ENCODE data around the gene SLC9A3.
"Not testable (repeated sequence)": the region's sequence is repeated elsewhere in the genome, so short reads cannot be mapped to it uniquely, and the experiment has no call there.

Gene SLC9A3

DNA sequence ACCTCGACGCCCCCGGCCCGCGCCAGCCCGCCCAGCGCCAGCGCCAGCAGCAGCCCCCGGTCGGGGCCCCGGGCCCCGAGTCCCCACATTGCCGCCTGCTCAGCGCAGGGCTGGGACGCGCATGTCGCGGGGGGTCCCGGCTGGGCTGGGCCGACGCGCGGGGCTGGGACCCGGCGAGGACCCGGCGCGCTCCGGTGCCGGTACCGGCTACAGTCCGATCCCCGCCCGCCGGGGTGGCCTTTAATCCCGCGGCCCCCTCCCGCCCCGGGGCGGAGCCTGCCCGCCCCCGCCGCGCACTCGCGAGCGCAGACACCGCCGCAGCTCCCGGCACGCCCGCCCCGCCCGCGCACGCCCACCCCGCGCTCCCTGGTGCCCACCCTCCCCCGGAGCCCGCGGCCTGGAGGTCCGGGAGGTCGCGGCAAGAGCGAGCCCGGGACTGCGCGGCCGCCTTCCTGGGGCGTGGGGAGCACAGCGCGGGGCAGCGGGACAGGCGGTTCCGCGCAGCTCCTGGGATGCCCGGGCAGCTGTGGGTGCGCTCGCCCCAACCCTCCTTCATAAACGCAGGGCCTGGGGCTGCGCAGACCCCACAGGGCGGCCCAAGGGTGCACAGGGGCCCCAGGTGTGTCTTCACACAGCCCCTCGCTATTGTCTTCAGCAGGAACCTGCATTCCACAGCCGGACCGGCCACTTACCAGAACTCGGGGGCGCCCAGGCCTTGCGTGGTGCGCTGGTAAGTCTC is at the start of gene SLC9A3:
Gene SLC9A3 (minus strand): TSS at position 216 of the 739 bp plus-strand sequence.
- no peak for DNase-seq (ENCODE audit: low read depth)

DNA sequence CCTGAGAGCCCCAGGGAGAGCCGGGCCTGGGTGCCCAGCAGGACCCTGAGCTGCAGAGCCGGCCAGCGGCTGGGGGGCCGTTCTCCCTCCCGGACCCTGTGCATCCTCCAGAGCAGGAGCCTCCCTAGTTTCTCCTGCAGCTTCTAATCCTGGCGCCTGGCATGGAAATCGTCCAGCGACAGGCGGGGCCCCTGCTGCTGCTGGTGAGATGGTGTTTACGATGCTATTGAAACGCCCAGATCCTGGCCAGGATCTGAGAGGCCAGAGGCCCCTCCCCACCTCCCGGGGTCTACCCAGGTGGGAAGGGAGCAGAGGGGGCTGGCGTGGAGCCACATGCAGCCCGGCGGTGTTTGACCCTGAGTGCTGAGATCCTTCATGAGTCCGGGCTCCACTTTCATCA is 49.7 kb upstream of the SLC9A3 start:
- DNase-seq (ENCODE audit: low read depth) = no peak

DNA sequence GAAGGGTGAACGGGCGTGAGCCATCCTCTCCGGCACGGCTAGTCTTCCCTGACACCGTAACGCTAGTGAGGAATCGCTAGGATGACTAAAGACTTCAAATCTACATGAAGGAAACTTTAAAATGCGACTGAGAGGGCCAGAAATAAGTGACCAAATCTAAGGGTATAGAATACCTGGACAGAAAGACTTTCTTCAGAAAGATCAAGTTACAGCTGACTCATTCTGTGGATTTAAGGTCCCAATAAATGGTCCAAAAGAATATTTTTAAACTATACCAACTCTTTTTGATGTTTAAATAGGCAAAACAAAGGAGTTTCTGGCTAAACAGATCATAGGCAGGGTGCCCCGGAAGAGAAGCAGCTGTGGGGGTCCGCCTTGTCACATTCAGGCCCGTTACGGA is 49.0 kb upstream of the SLC9A3 start:
- no peak for DNase-seq (ENCODE audit: low read depth)

DNA sequence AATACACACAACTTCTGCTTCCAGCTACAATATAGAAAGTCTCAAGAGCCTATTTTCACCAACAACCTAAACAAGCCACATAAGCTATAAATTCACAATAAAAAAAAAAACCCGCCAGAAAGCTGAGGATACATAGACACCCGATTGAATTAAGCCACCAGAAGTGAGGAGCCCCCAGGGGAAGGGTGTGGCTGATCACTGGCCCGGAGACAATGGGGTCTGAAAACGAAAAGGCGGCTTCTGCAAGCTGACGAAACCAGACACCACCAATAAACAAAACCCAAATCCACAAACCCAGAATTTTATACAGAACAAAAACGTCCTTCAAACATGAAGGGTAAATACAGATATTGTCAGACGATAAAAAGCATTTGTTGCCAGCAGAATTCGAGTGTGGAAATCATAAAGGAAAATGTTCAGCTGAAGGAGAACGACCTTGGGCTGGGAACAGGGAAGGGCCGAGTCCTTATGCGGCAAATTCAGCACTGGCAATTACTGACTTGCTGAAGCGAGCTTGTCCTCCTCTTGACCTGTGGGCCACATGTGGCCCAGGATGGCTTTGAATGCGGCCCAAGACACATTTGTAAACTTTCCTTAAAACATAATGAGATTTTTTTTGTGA is 48.3 kb upstream of the SLC9A3 start:
- no peak for DNase-seq (ENCODE audit: low read depth)

DNA sequence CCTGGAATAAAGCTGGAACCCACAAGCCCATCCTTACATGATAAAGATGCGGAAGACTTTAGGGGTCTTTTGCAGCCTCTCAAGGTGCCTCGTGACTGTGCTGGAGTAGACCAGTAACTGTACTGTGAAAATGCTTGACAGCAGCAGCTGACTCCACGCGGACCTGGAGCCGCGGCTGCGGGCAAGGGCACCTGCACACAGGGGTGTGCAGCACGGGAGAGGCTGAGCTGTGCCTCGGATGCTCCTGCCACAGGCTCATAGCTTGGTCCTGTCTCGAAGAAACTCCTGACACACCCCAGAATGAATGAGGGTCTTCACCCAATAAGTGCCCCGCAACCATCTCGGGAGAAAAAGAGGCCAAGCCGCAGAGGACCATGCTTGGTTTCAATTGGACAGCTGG is 47.5 kb upstream of the SLC9A3 start:
- DNase-seq (ENCODE audit: low read depth) = no peak

DNA sequence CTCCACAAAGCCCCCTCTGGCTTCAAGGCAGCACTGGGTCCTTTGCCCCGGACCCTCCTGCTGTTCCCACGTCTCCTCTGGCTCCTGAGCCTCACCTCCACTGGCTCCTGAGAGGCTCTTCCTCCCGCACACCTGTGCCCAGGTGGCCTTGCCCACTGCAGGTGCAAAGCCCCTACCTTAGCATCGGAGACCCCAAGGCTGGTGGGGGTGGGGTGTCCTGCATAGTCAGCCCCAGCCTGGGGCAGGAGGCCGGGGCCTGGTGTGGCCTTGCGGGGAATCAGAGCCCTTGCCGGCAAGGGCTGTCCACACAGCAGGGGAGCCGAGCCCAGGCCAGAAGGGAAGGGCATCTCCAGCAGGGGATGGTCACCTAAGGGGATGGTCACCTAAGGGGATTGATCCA is 46.6 kb upstream of the SLC9A3 start:
- no peak for DNase-seq (ENCODE audit: low read depth)

DNA sequence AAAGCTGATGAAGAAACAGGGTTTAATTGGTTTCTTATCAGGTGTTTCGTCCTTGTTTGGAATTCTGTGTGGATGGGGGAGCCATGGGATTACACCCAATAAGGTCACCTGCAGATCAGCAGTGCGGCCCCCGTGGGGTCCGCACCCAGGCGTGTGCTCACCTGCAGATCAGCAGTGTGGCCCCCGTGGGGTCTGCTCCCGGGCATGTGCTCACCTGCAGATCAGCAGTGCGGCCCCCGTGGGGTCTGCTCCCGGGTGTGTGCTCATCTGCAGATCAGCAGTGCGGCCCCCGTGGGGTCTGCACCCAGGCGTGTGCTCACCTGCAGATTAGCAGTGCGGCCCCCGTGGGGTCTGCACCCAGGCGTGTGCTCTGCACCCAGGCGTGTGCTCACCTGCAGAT is 46.2 kb upstream of the SLC9A3 start:
- DNase-seq (ENCODE audit: low read depth) = no peak

DNA sequence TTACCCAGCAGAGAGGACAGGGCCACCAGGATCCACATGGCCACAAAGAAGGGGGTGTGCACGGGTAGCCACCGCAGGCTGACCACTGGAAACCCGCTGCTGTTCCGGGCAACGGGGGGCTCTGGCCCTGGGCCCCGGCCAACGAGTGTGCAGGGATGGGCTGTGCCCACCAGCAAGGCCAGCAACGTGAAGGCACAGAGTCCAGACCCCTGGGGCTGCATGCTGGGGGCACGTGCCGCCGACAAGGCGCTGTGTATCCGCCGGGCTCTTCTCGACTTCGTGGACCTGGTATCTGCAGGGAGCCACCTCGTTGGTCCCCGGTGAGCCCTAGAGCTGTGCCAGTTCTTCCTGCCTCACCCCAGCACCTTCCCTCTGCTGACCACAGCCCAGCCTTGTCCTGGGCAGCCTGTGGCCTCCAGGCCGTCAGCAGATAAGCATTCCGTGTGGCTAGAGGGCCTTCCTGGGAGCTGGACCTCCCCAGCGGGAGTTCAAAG is 45.7 kb upstream of the SLC9A3 start:
- no peak for DNase-seq (ENCODE audit: low read depth)

DNA sequence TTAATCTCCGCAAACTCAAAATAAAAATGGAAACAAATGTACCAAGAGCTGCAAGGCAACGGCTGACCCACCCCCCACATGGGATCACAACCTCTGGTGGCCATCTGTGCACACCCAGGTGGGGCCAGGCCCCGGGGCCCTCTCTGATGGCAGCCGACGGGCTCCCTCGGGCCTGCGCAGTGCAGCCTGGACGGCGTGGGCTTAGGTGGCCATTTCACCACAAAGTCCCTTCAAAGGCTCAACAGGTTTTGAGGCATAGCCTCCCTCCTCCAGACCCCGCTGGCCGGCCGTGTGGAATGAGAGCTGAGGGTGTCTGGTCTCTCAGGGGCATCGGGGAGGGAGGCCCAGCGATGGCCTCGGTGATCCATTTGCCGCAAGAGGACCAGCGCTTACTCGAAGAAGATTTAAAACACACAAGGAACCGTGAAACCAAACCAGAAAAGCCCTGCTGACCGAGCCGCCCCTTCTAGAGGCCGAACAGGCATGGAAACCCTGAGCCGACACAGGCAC is 45.2 kb upstream of the SLC9A3 start:
- no peak for DNase-seq (ENCODE audit: low read depth)

DNA sequence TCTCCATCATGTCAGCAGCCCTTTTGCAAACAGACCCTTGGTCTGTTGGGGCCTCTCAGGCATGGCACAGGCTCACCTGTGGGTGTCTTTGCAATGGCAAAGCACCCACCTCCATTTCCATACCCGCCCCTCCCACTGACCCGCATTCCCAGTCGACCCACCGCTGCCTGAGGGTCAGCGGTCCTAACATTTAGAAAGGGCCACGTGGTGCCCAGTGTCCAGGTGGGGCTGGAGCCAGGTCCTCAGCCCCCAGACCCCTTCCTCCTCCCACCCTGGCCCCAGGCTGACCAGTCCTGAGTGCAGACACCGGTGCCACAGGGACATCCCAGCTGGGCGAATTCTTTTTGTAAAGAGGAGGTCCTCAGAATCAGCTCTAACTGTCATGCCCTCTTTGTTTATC is 44.6 kb upstream of the SLC9A3 start:
- no peak for DNase-seq (ENCODE audit: low read depth)

DNA sequence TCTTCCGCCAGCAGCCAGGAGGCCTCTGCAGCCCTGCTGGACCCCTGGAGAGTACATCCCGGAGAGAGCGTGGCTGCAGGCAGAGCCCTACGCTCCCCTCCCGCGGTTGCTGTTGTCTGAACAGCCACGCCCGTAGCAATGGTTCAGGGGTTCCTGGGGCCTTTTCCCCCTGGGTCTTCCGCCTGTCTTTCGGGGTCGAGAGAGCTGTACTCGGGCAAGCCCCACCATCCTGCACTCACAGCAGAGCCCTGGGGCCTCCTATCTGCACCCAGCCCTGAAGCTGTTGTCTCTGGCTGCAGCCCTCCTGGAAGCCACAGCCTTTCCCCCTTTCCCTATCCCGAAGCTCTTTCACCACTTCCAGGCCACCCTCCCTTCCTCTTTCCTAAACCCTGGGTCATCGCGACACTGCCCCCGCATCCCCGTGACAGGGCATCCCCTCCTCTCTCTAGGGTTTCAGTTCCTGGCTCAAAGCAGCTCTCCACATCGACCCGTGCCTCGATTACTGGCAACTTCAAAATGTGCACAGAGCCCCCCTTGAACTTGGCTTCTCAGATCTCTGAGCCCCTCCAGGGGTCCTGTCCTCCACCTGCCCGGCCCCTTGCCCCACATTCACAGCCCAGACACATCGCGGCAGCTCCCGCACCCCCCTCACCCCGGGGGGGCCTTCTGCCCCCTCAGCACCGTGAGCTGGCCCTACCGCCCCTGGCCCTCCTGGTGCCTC is 44.0 kb upstream of the SLC9A3 start:
- no peak for DNase-seq (ENCODE audit: low read depth)

DNA sequence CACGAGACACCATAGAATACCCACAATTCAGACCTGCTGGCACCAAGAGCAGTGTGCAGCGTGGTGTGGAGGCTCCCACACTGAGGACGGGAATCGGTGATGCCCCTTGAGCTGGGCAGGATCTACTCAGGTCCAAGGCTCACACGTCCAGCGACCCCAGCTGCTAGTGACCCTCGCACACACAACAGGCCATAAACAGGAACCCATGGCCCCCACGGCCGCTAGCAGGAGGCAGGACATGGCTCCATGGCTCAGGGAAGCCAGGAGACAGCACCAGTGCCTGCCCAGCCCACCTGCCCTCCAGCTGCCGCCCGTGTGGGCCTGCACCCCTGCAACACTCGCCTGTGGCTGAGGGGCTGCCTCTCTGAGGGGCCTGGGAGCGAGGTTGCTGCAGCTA is 43.4 kb upstream of the SLC9A3 start:
- DNase-seq (ENCODE audit: low read depth) = no peak

DNA sequence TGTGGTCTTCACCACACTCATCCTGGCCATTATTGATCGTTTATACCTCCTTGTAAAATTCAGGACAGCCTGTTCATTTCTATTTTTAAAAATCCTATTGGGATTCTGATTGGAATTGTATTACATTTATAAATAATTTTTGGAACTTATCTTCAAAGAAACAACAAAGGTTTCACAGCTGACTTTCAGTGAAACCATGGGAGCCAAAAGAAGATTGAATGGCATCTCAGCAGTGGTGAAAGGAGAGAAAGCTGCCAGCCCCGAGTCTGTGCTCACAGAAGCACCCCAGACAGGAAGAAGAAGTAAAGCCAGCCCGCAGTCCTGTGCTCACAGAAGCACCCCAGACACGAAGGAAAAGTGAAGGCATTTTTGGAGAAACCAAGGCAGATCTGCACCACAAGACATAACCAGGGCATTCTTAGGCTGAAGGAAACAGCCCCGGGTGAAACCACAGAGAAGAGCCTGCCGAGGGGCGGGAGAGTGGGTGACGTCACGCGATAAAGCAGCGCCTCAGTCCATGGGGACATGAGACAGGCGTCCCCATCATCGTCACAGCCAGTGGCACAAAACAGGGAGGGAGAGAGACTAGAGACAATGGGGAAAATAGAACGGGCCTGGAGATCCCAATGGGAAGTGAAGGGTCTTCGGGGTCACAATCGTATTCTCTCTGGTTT is 42.5 kb upstream of the SLC9A3 start:
- no peak for DNase-seq (ENCODE audit: low read depth)

DNA sequence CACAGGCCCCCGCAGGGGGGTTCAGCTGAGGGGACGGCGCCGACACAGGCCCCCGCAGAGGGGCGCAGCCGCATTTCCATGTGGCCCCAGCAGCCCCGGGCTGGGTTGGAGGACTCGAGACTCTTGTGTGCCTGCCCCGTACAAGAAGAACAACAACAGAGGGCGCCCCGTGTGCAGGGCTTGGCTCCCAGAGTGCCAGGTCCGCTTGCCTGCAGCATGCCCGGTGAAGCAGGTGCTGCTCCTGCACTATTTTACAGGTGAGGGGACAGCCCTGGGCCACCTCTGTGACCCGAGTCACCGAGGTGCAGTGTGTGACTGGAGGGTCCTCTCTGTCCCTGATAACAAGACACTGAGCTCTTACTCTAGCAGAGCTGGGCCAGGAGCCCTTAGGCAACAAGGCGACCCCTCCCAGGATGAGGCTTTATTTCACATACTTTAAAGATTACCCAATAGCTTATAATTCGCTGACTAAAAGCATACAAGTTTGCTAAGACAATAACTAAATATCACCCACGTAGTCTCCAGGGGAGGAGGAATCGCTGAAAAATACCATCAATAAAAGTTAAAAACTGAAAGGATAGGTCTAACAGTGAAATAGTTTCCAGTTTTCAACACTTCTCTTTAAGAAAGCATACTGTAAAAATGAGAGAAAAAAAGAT is 41.7 kb upstream of the SLC9A3 start:
- DNase-seq (ENCODE audit: low read depth) = no peak

DNA sequence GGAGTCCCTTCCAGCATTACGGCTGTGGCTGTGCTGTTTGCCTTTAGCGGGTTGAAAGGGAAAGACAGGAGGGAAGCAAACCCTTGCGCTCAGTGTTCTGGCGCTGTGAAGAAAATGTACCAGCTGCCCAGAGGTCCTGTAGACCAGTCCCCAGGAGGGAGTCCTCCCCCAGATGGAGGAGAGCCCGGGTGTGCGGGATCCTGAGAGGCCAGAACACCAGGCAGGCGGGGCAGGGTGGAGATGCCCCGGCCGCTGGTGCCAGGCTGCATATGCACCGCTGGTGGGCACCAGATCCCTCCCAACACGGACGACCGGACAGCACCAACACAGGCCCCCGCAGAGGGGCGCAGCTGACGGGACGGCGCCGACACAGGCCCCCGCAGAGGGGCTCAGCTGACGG is 37.2 kb upstream of the SLC9A3 start:
- no peak for DNase-seq (ENCODE audit: low read depth)

DNA sequence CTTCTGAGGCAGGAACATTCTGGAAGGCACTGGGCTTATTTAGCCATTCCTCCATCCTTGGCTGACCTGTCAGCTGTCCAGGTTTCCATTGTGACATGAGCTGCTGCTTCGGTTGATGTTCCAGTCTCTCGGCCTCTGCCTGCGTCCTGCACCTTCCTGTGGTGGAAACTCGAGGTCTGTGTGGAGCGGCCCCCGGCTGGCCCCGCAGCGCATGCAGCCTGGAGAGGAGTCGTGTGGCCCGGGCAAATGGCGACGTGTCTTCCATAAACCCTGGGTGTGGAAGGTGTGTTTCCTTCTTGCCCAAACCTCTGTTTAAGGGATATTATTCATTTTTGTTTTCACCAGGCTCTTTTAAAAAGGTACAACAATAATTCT is 36.5 kb upstream of the SLC9A3 start:
- DNase-seq (ENCODE audit: low read depth) = no peak

DNA sequence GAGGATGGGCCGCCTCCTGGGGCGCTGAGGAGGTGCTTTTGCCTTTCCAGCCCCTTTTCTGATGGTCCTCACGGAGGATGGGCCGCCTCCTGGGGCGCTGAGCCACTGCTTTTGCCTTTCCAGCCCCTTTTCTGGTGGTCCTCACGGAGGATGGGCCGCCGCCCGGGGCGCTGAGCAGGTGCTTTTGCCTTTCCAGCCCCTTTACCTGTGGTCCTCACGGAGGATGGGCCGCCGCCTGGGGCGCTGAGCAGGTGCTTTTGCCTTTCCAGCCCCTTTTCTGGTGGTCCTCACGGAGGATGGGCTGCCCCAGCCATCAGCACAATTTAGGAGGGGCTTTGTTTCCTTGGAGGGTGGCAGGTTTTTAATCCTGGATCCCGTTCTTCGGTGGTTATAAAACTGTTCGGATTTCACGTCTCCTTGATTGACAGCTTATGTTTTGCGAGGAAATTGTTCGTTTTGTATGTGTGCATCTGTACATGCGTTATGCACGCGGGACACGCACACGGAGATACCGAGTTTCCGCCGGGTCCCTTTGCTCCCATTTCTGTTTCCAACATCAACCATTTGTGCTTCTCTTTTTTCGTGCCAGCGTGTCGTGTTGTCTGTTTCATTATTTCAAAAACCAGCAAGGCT is 34.7 kb upstream of the SLC9A3 start:
- DNase-seq (ENCODE audit: low read depth) = no peak

DNA sequence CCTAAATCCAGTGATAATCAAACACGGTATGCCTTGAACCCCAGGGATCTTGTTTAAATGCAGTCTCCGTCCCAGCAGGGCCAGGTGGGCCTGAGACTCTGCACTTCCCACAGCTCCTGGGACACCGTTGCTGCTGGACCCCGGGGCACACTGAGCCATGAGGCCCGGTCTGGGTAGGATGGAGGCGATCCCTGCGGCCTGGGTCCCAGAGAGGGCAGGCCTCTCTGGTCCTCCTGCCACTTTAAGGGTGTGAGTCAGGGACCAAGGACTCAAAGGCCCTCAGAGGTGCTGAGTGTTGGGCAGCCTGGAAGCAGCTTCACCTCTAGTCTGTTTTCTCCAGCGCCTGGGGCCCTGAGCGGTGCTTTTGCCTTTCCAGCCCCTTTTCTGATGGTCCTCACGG is 34.1 kb upstream of the SLC9A3 start:
- DNase-seq (ENCODE audit: low read depth) = no peak

DNA sequence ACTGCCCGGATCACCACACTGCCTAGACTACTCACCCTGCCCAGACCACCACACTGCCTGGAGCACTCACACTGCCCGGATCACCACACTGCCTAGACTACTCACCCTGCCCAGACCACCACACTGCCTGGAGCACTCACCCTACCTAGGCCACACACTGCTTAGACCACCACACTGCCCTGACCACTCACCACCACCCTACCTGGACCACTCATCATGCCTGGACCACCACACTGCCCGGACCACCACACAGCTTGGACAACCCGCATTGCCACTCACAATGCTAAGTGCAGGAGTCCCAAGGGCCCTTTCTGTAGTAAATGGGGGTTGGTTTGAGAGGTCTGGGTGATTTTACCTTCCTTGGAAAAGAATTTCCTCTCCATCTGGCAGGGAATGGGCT is 33.7 kb upstream of the SLC9A3 start:
- DNase-seq (ENCODE audit: low read depth) = not testable (repeated sequence)

DNA sequence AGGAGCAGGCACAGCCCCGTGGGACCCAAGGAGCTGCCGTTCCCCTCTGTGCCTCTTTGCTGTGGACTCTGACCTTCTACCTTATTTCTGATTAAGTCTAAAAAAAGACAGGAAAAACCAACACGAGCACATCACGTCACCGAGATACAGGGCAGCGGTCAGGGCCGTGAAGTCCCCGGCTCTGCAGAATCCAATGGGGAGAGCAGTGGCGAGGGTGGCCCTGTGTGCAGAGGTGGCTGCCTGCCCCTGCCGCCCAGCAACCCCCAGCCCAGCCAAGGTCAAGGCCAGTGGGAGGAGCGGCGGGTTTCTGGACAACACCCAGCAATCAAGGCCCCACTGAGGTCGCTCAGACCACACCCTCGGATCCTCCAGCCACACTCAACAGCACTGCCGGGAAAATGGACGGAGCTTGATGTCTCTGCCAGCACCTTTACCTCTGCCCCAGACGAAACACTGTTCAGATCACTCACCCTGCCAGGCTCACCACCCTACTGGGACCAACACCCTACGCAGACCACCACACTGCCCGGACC is 32.7 kb upstream of the SLC9A3 start:
- DNase-seq (ENCODE audit: low read depth) = no peak

DNA sequence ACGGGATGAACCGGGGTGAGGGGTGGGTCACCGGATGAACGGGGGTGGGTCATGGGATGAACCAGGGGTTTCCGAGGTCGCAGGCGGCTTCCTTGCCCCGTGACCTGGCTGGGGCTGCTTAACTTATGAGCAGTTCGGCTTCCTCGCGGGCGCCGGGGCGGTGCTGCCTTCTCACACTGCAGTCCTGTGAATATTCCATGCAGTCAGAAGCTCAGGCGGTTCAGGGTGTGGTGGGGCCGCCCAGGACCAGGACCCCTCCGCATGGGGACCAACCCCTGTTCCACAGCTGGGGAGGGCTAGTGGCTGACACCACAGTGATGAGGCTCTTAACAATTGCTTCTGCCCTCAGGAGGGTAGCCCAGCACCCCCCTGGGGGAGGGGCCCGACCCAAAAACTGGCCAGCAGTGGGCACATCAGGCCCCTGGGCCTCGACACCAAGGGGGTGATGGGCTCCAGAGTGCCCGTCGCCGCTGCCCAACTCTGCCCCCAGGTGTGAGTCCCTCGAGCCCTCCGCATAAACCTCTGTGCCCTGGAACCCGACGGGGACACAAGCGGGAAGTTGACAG is 30.9 kb upstream of the SLC9A3 start:
- DNase-seq (ENCODE audit: low read depth) = no peak

All from activated T-cell treated with anti-CD3 and anti-CD28 coated beads for 1 hour (primary cell).